ENCODE measurements around the gene AMIGO3.
"Not testable (repeated sequence)": the region's sequence is repeated elsewhere in the genome, so short reads cannot be mapped to it uniquely, and the experiment has no call there.

Gene AMIGO3

DNA sequence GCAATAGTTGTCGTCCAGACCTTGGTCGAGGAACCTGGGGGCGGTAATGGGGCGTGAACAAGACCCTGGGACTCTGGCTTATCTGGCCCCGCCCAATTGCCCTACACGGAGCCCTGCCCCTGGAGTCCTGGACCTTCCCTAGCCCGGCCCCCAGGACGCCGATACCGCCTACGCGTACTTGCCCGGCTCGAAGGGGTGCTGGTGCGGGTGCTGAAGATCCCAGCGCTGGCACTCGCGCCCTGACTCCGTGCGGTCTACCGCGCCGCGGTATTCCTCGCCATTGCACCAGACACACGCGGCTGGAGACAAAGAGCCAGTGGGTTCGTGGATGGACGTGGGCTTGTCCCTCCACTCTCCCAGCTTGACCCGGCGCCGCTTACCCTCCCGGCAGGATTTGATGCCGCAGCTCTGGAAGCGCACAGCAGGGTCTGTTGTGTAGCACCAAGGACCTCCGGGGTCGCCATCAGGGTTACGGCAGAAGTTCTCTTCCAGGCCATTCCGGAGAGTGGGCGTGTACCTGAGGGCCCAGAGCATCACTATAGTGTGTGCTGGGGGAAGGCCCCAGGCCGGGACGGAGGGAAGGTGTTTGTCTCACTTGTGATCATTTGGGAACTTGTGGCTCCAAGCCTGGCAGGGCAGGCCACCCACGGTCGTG lies 32.6 kb downstream of the AMIGO3 start:
- DNase-seq, result not testable (repeated sequence)

DNA sequence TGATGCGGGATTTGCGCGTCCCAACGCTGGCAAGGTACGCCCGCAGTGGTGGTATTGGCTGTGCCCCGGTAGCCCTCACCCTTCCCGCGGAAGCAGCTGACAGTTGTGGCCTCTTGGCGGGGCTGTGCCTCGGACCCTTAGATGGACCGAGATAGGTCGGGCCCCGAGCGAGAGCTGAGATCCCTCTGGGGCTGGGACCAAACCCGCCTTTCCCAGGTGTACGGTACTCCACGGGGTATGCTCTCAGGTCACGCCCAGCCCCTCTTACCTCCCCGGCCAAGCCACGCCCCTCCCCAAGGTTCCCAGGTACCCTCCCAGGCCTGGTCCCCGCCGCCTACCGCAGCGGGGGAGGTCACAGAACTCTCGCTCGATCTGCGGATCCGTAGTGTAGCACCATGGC lies 33.1 kb downstream of the AMIGO3 start:
- DNase-seq, result not testable (repeated sequence)

DNA sequence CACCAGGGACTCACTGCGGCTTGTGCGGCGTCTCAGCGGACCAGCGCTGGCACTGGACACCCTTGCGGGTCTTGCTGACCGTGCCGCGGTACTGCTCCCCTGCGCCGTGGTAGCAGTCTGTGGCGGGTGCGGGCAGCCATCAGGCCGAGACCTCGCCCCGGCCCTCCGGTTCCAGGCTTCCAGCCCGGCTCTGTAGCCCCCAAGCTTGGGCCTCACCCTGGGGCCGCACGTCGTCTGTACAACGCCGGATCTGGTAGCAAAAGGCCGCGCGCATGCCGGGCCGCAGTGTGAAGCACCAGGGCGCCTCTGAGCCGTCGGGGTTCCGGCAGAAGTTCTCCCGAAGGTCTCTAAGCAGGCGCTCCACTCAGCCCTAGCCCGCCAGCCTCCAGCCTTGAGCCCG lies 33.6 kb downstream of the AMIGO3 start:
- DNase-seq, result not testable (repeated sequence)

DNA sequence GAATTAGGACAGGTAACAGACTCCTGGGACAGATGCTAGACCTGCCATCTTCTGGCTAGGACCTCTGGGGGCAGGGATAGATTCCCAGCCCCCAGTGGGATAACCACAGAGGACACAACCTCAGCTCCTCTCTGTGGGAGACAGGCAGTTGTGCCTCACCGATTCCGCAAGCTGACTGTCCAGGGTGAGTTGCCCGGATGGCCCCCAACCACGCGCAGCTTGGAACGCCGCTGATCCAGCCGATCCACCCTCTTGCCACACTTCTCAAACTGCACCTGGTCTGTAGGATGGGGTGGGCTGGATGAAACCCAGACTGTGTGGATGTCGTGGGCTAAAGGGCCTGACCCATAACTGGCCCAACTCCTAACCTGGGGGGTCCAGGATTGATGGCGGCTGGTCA lies 34.4 kb downstream of the AMIGO3 start:
- DNase-seq, result not testable (repeated sequence)

DNA sequence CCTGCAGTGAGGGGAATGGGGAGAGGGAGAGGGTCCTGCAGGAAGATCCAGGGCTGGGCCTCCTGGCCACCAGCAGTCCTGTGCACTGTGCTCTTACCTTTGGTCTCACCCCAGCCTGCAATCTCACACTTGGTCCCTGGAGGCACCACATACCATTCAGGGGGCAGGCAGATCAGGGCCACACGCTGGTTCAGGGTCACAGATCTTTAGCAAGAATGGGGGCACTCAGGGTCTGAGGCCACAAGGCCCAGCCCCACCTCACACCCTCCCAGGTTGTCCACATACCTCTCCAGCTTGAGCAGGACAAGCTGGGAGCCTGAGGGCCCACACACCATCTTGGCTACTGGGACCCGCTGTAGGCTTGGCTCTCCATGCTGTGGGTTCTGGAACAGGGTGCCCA lies 35.0 kb downstream of the AMIGO3 start:
- not testable (repeated sequence) for DNase-seq

DNA sequence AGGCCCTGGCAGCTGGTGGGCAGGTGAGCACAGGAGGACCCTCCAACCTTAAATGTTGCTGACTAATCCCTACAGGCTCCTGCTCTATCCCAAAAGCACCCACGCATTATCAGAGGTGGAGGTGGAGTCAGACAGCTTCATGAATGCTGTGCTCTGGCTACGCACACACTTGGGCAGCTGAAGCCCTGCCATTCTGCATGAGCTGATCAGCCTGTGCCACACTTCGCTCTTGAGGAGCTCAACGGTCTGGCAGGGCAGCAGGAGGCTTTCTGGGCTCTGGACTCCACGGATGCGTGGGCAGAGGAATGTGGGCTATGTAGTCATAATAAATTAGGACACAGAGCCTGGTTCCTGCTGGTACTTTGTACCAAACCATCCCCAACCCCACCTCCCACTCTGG lies 36.3 kb downstream of the AMIGO3 start:
- no peak for DNase-seq

DNA sequence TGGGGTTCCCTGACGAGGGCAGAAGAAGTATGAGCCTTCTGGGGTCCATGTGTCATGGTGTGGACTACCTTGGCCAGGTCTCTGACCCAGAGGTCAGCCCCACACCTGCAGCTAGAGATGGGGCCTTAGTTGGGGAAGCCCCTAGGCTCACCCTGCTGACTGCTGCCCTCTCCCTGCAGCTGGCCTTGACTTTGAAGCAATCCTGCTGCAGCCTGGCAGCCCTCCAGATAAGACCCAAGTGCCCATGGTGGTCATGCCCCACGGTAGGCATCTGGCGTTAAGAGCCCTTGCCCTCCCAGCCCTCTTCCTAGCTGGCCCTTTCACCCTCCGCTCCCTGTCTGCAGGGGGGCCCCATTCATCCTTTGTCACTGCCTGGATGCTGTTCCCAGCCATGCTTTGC lies 37.9 kb downstream of the AMIGO3 start:
- DNase-seq, result no peak

DNA sequence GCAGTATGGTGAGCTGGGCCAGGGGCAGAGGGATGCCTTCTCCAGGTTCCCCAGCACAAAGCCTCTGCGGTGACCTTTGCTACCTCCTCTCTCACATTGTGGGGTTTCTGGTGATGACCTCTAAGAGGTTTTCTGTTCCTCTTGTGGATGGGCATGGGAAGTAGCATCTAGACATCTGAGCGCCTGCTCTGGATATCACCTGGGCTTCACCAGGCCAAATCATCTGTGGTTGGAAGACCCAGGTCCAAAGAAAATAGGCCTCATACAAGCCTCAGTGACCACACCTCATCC lies 38.3 kb downstream of the AMIGO3 start:
- no peak for DNase-seq

DNA sequence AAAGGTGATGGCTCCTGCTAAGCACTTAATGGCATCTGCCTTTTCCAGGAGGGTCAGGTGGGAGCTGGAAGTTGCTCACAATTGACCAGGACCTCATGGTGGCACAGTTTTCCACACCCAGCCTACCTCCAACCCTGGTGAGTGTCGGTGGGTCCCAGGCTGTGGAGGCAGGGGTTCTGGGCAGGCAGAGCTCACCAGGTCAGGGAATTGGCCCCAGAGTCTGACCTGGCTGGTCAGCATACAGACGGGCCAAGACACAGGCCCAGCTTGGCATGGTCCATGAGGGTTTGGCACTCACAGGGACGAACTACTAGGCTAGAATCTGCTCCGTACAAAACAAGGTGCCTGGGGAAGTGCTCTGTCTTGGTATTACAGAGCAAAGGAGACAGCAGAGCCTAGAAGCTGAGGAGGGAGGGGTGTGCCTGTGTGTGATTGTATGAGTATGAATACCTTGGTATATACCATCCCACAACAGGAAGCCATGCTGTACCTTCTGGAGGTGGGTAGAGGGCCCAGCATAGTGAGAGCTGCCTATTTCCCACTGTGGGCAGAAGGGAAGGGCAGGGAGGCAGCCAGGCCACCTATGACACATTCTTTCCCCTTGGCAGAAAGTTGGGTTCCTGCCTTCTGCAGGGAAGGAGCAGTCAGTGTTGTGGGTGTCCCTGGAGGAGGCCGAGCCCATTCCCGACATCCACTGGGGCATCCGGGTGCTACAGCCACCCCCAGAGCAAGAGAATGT lies 38.8 kb downstream of the AMIGO3 start:
- DNase-seq, result no peak

DNA sequence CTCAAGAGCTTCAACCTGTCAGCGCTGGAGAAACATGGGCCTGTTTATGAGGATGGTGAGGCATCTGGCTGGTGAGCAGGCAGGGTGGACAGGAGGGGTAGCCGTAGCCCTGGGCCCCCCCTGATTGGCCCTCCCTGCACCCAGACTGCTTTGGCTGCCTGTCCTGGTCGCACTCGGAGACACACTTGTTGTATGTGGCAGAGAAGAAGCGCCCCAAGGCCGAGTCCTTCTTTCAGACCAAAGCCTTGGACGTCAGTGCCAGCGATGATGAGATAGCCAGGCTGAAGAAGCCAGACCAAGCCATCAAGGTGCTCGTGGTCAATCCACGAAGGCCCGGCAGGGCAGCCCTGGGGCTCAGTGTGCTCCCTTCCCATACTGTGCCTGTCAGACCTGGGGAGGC lies 43.6 kb downstream of the AMIGO3 start:
- no peak for DNase-seq

DNA sequence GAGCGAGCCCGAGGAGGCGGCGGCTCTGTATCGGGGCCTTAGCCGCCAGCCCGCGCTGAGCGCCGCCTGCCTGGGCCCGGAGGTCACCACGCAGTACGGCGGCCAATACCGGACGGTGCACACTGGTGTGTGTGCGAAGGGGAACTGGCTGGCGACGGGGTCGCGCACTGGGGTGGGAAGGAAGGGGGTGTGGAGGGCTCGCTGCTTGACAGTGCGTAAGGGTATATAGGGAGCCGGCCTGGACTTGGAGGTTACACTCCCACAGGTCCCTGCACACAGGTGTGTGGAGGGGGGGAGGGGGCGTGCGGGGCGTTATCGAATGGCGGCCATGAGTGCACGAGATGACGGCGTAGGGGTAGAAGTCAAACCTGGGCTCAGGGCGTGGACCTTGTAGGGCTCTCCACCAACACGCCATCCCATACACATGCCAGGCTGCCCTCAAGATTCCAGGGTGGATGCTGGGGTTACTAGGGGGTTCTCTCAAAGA lies 44.9 kb downstream of the AMIGO3 start:
- no peak for DNase-seq

DNA sequence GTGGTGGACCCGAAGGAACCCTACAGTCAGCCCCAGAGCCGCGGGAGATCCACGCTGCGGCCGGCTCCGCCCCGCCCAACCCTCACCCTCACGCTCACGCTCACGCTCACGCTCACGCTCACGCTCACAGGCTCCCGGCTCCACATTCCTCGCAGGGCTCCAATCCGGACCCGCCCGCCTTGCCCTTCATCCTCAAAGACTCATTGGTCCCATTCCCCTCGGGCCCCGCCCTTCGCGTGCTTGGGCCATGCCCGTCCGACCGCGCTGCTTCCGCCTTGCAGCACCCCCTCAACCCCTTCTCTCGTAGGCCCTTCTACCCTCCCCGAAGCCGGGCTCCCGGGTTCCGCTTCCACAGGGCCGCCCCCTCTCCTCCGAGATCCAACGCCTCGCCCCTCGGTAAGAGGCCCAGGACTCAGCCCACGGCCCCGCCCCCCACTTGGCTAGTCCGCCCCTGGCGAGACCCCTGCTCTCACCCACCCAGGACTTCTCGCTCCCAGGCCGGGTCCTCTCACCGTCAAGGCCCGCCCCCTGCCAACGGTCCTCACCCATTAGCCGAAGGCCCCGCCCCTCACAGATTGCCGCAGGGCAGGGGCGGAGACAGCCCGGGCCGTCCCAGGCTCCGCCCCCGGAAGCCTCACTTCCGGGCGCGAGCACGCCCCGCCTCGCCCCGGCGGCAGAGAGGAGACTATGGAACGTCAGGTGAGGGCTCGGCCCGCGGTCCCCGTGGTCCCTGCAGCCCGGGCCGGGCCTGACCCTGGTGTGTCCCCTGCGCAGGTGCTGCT lies 45.6 kb downstream of the AMIGO3 start, which contains the start of gene APEH:
APEH (plus strand) TSS at position 637 of the 782 bp plus-strand sequence; CDS start at position 688, 51 bp downstream.
- no peak for DNase-seq

DNA sequence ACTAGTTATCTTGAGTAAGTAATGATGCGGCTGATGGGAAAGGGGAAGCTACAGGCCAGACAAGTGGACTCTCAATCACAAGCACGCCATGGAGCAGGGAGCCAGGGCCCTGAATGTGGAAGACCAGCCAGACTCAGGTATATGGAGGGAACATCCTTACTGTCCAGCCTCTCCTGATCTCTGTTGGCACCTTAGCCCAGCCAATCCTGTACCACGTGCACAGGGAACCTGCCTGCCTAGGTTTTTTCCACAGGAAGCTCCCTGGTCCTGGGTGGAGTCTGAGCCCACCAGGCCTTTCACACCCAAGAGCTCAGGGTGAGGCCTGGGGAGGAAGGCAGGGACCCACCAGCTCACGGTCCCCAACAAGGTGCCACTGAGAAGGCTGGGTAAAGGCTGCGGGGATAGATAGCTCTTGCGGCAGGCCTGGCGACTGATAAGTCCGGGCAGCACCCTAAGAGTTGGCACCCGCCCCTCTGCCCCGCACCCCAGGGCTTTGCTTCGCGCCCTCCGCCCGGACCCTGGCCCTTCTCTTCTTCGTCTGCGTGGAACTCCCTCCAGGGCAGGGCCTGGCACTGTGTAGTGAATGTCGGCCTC lies 46.3 kb downstream of the AMIGO3 start:
- DNase-seq, result no peak

DNA sequence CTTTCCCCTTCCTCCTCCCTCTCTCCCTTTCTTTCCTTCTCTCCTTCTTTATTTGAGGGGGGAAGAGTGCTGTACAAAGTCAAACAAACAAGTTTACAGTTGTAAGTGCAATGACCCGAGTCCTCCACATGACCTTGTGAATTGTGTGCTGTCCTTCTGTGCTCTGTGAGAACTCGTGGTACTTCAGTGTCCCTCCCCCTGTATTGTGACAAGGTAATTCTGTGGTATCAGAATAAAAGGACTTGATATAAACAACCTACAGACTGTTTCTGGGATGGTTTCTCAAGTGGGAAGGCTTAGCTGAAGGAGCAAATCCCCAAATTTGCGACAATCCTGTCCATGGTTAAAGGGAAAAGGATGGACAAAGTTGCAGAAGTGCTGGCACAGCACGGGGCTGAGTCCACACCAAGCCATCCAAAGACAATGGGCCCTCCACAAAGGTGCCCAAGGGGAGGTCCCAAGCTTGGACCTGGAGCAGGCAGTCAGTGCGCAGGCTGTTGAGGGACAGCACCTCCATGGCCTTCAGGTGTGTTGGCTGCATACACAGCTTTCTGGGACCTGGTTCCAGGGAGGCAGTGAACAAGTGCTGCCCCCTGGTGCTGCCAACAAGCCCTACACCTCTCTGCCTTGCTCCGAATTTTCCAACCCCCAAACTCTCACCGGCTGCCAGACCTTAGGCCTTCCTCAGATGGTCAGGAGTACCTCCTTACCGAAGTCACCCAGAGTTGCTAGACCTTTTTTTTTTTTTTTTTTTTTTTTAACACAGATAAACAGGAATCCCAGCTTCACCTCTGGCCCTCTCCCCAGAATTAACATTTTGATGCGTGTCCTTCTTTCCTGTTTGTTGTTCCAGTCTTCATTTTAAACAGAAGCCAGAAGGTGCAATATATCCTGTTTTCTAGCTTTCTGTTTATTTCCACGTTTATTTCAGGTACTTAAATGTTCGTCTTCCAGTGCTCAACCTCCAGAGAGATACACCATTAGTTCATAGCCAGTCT lies 47.9 kb downstream of the AMIGO3 start:
- no peak for DNase-seq

DNA sequence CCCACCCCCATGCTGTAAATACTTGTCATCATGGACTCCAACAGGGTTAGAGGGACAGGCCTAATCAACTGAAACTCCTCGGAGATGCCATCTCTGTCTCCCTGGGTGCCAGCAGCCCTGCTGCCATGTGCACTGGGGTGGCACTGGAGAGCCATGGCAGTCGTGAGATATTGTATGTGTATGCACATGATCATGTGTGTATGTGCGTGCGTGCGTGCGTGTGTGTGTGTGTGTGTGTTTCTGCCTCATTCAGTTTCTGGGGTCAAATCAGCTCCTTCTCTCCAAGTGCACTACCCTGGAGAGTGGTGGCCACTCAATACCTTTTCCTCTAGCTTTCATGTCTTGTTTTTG lies 48.6 kb downstream of the AMIGO3 start:
- no peak for DNase-seq

DNA sequence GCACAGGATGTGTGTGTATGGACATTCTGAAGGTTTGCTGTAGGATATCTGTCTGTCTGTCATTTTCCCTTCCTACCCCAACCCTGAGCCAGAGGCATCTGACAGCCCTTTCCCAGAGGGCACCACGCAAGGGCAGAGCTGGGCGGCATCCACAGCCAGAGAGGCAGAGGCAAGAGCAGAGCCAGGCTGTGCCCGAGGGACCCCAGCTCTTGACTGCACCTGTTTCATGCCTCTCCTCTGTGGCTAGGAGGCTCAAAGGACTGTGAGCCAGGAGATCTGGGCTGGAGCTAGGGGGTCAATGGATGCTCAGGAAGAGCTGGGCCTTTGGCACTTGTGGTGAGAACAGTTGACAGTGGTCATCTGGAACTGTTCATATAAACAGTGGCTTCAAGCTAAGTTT lies 50.1 kb downstream of the AMIGO3 start:
- DNase-seq, result no peak

DNA sequence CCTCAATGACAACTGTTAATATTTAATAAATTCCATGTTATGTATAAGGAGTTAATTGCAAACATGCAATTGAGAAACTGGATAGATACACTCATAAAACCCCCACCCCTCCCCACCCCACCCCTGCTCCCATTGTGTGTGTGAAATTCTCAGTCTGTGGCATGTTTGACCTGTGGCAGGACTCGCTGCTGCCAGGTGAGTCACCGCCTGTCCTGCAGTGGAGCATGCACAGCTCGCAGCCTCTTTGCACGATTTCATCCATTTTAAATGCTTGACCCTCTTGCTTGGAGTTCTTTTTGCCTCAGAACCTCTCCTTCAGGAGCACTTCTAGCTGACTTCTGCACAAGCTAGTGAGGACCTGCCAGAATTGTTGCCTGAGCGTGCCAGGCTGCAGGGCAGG lies 50.6 kb downstream of the AMIGO3 start:
- DNase-seq, result no peak

DNA sequence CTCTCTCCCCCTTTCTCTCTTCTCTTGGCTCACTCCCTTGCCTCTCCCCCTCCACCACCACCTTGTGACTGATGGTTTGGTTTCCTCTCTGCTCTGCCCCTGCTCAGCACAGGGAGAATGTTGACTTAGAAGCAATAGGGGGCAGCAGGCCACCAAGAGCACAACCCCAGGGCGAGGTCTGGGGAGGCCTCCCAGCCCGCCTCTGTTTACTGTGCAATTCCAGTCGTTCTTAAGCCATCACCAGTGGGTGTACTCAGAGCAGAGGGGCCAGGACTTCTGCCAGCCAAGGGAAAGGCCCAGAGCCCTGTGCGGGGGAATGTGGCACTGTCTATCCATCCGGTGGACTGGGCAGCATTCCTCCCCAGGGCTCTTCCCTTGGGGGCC lies 51.1 kb downstream of the AMIGO3 start:
- DNase-seq, result no peak

DNA sequence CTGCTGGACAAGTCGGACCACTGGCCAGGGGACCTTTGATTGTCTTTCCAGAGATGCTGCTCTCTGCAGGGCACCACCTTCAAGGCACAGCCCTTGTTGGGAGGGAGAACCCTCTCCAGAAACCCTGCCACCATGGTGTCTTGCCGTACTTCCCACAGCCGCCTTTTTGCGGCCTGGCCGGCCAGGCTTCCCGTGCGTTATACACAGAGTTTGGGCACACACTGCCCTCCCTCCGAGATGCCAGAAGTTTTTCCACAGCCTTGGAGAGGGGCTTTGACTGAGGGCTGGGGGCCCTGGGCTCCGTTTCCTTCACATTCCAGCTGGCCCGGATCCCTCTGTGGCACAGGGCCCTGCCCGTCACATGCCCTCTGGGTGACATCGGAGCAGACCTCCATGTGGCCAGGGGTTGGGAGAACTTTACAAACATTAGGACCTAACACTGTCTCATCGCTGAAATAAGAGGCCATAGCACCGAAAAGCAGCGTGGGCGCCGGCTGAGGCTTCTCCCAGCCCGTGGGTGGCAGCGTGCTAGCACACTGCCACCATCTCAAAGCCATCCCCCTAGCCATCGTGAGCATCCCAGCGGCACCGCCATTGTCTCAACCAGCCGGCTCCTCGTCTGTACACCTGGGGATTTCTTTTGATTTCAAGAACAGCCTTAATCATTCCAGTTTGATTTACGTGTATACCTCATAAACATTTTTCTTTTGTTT lies 51.6 kb downstream of the AMIGO3 start:
- no peak for DNase-seq

Data from NCI-H1694 (cell line).